ENCODE results near the gene PARD3. TPM values are rescaled to one million over a fixed set of nuclear protein-coding genes. Genes with fewer than 3 reads are reported as not detected.

PARD3 gene
- total RNA-seq, 1 donor from 2014 or later: 68.5 TPM

GRCh38 chr10:34825414-34825813 lies 10.3 kb upstream of the PARD3 start:
- DNase-seq (ENCODE audit: low read depth): no peak

DNA sequence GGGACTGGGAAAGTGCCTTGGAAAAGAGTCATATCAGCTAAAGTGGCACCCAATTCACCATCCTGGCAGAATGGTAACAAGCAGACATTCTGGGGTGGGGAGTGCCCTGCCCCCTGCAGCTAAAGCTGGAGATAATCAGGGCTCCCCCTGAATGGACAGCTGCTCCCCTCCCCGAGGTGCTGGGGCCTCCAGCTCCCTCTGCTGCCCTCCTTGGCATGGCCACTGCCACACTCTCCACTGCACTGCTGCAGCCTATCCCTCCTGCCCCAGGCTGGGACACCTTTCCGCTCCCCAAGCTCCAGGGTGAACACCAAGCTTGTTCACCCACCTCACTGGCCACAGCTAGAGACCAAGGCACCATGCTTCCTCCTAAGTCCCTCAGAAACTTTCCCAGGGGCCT lies 9.8 kb upstream of the PARD3 start:
- DNase-seq (ENCODE audit: low read depth): peak; percentile 54

DNA sequence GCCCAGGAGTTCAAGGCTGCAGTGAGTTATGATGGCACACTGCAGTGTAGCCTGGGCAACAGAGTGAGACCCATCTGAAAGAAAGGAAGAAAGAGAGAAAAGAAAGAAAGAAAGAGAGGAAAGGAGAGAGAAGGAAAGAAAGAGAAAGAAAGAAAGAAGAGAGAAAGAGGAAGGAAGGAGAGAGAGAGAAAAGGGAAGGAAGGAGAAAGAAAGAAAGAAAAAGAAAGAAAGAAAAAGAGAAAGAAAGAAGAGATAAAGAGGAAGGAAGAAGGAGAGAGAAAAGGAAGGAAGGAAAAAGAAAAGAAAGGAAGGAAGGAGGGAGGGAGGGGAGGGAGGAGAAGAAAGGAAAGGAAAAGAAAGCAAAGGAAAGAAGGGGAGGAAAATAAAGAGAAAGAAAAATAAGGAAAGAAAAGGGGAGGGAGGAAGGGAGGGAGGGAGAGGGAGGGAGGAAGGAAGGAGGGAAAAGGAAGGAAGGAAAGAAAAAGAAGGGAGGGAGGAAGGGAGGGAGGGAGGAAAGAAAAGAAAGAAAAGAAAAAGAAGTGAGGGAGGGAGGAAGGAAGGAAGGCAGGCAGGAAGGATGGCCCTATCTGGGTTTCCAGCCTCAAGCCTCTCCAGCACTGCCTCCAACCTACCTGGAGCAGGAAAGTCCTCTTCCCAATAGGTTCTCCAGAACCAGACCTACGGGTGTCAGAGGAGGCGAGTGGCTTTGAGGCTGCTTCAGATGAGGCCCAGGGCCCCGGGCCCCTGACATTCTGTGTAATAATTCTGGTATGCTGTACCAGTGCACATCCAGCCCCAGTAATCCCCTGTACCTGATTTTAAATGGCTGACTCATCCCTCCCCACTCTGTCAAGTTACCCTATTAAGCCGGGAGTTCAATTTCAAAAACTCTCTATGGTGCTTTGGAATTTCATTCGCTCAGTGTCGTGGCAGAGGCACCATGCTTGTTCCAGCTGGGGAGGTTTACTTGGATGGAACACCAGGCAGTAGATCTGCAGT lies 6.8 kb upstream of the PARD3 start:
- DNase-seq (ENCODE audit: low read depth): peak; percentile 54

- no peak for DNase-seq (ENCODE audit: low read depth)
Observed at GRCh38 chr10:34817586-34817985, 2.5 kb upstream of the PARD3 start.

GRCh38 chr10:34817054-34817453 lies 2.0 kb upstream of the PARD3 start:
- no peak for DNase-seq (ENCODE audit: low read depth)

GRCh38 chr10:34816501-34817002 lies 1.5 kb upstream of the PARD3 start:
- peak; percentile 65 for DNase-seq (ENCODE audit: low read depth)

- no peak for DNase-seq (ENCODE audit: low read depth)
Observed at GRCh38 chr10:34816085-34816496, 995 bp upstream of the PARD3 start.

DNA sequence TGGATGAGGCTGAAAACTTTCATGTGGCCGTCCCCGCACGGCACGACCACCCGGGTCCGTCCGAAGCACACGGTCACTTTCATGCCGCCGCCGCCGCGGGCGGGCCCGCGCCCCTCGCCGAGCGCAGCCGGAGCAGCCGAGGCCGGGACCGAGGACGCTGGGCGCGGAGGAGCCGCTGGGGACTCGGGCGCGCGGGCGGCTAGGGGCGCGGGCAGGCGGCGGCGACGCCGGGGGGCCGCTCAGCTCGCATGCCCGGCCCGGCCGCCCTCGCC lies 247 bp downstream of the PARD3 start:
- no peak for DNase-seq (ENCODE audit: low read depth)

GRCh38 chr10:34814223-34814912 lies 728 bp downstream of the PARD3 start:
- DNase-seq (ENCODE audit: low read depth): peak; percentile 65

DNA sequence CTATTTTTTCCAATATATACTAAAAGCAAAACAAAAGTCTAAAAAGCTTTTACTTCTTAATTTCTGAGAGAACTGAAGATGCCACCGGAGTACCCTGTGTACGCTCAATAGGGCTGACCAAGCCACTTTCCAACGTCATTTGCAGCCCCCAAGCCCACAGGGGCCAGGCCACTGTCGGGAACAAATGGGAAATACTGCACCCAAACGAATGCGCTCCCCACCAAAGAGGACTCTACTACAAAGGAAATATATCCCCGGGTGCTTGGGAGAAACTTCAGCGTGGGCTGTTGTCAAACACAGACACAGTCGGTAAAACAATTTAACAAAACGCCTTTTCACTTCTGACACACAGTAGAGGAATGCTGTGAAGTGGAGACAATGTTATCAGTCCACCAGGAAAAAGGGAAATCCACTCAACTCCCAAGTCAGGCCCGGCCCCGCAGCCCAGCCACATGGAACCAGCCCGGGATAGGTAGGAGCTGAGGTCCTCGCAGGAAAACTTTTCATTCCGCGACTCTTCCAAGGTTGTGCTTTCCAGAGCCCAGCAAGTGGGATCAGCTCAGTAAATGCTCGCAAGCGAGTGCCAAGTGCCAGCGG lies 1.4 kb downstream of the PARD3 start:
- DNase-seq (ENCODE audit: low read depth): peak; percentile 44

- DNase-seq (ENCODE audit: low read depth): no peak
Observed at GRCh38 chr10:34812771-34813170, 2.3 kb downstream of the PARD3 start.

GRCh38 chr10:34811968-34812514 lies 3.1 kb downstream of the PARD3 start:
- peak; percentile 70 for DNase-seq (ENCODE audit: low read depth)

- DNase-seq (ENCODE audit: low read depth): no peak
Observed at GRCh38 chr10:34811126-34811967, 3.7 kb downstream of the PARD3 start.

GRCh38 chr10:34809796-34810195 lies 5.3 kb downstream of the PARD3 start:
- no peak for DNase-seq (ENCODE audit: low read depth)

DNA sequence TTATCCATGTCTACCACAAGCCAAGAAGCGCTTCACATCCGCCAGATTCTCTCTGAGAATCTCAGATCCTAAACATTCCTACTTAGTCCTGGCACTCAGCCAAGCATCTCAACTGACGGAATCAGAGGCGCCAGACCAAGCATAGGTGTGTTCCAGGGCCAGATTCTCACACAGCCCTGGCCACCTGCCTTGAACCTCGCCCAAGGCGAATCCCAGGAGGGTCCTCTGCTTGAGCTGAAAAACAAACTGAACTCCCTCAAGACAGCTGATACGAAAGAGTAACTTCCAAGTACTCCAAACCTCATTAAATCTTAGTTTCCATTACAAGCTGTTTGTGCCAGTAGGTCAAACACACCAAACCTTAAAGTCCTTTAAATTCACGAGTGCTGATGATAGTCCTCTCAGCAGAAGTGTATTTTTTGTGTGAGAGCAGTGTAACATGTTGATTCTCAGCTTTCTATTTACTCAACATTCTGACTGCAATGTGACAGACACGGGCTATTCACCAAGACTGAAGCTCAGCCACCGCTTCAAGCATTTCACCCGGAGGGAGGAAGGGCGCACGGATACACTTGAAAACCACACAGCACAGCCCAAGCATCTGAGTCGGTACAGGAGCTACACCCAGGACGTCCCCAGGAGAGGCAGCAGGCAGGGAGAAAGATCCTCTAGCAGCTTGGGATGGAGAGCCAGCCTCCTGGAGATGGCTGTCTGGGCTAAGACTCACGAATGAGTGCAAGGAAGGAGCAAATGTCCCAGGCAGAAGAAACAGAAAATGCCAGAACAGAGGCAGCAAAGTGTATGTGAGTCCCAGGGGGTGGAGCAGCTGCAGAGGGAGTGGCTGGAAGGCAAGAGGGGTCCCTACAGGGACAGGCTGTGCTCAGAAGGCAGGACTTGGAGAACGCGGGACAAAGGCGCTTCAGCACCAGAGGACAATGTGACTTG lies 6.0 kb downstream of the PARD3 start:
- peak; percentile 37 for DNase-seq (ENCODE audit: low read depth)

DNA sequence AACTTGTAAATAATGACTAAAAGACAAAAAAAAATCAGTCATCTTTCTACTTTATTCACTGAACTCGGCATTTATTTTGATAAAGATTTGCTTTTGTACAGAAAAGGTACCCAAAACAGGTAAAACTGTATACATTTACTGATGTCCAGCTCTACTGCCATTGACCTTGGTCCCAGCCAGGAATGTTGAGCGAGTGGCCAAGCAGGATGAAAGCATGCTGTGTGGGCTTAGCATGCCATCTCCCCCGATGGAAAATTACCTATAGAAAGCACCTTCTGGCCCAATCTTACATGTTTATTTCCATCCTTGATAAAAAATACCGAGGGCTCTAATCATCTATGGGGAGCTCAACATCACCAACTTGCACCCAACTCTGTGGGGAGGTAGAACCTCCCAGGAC lies 6.8 kb downstream of the PARD3 start:
- DNase-seq (ENCODE audit: low read depth): no peak

GRCh38 chr10:34804306-34804705 lies 10.8 kb downstream of the PARD3 start:
- DNase-seq (ENCODE audit: low read depth): no peak

DNA sequence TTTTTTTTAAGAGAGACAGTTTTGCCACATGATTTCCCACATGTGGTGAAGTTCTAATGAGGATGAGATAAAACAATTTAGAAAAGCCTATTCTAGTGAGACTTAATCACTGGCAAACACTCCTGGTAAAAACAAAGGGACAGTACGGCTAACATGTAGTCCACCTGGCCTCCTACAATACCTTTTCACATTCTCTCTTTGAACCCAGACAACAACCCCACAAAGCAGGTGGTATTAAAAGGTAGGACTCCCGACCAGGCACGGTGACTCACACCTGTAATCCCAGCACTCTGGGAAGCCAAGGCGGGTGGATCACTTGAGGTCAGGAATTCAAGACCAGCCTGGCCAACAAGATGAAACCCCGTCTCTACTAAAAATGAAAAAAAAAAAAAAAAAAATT lies 12.4 kb downstream of the PARD3 start:
- DNase-seq (ENCODE audit: low read depth): no peak

GRCh38 chr10:34801097-34801733 lies 13.9 kb downstream of the PARD3 start:
- DNase-seq (ENCODE audit: low read depth): no peak
